ENCODE measurements around the gene LIM2. TPM values are rescaled to one million over a fixed set of nuclear protein-coding genes. Genes with fewer than 3 reads are reported as not detected.
"Not testable (repeated sequence)": the region's sequence is repeated elsewhere in the genome, so short reads cannot be mapped to it uniquely, and the experiment has no call there.

Gene LIM2
- total and polyA plus RNA-seq, 2 experiments from 2014 or later, result not detected

- TF ChIP-seq, protein P1, sequence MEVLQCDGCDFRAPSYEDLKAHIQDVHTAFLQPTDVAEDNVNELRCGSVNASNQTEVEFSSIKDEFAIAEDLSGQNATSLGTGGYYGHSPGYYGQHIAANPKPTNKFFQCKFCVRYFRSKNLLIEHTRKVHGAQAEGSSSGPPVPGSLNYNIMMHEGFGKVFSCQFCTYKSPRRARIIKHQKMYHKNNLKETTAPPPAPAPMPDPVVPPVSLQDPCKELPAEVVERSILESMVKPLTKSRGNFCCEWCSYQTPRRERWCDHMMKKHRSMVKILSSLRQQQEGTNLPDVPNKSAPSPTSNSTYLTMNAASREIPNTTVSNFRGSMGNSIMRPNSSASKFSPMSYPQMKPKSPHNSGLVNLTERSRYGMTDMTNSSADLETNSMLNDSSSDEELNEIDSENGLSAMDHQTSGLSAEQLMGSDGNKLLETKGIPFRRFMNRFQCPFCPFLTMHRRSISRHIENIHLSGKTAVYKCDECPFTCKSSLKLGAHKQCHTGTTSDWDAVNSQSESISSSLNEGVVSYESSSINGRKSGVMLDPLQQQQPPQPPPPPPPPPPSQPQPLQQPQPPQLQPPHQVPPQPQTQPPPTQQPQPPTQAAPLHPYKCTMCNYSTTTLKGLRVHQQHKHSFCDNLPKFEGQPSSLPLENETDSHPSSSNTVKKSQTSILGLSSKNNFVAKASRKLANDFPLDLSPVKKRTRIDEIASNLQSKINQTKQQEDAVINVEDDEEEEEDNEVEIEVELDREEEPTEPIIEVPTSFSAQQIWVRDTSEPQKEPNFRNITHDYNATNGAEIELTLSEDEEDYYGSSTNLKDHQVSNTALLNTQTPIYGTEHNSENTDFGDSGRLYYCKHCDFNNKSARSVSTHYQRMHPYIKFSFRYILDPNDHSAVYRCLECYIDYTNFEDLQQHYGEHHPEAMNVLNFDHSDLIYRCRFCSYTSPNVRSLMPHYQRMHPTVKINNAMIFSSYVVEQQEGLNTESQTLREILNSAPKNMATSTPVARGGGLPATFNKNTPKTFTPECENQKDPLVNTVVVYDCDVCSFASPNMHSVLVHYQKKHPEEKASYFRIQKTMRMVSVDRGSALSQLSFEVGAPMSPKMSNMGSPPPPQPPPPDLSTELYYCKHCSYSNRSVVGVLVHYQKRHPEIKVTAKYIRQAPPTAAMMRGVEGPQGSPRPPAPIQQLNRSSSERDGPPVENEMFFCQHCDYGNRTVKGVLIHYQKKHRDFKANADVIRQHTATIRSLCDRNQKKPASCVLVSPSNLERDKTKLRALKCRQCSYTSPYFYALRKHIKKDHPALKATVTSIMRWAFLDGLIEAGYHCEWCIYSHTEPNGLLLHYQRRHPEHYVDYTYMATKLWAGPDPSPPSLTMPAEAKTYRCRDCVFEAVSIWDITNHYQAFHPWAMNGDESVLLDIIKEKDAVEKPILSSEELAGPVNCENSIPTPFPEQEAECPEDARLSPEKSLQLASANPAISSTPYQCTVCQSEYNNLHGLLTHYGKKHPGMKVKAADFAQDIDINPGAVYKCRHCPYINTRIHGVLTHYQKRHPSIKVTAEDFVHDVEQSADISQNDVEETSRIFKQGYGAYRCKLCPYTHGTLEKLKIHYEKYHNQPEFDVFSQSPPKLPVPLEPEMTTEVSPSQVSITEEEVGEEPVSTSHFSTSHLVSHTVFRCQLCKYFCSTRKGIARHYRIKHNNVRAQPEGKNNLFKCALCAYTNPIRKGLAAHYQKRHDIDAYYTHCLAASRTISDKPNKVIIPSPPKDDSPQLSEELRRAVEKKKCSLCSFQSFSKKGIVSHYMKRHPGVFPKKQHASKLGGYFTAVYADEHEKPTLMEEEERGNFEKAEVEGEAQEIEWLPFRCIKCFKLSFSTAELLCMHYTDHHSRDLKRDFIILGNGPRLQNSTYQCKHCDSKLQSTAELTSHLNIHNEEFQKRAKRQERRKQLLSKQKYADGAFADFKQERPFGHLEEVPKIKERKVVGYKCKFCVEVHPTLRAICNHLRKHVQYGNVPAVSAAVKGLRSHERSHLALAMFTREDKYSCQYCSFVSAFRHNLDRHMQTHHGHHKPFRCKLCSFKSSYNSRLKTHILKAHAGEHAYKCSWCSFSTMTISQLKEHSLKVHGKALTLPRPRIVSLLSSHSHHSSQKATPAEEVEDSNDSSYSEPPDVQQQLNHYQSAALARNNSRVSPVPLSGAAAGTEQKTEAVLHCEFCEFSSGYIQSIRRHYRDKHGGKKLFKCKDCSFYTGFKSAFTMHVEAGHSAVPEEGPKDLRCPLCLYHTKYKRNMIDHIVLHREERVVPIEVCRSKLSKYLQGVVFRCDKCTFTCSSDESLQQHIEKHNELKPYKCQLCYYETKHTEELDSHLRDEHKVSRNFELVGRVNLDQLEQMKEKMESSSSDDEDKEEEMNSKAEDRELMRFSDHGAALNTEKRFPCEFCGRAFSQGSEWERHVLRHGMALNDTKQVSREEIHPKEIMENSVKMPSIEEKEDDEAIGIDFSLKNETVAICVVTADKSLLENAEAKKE (CRISPR knock-in tag; IDR thresholded peaks at IDR 0.05), result no peak
- TF ChIP-seq CREB1 (CRISPR knock-in tag; IDR thresholded peaks at IDR 0.05; ENCODE audit: low read depth), result no peak
These were observed 30.0 kb upstream of the LIM2 start (continued) for GRCh38 chr19:51417810-51418157.

GRCh38 chr19:51417107-51417809 is 29.5 kb upstream of the LIM2 start, which contains the start of gene SIGLEC10:
TSS of gene SIGLEC10 (minus strand) at chr19:51417642. CDS start at chr19:51417581, 61 bp downstream.
- peaks cover 30% of the 10 kb centered on the region for H3K27me3 Mint-ChIP-seq (ENCODE audit: insufficient read depth, low read depth, poor library complexity)
- H3K4me3 ChIP-seq, result no peak within 1 kb of the TSS
- H3F3A ChIP-seq (replicated peaks; ENCODE audit: low read depth), result no peaks in the 10 kb centered on the region
- H3K4me1 ChIP-seq (ENCODE audit: insufficient read depth), result peaks cover 6% of the 10 kb centered on the region; the same call in 1 of the 2 replicates
- peaks cover 10% of the 10 kb centered on the region; the same call in 2 of the 3 replicates for H3K4me1 Mint-ChIP-seq
- no peak within 1 kb of the TSS for H3K4me2 ChIP-seq
- H3K9me3 Mint-ChIP-seq, result peaks cover 3% of the 10 kb centered on the region; the same call in 1 of the 3 replicates
- no peak within 1 kb of the TSS for H3K27ac Mint-ChIP-seq
- H3K27ac ChIP-seq (ENCODE audit: low read depth), result no peak within 1 kb of the TSS
- peaks cover 4% of the 10 kb centered on the region; the same call in 1 of the 3 replicates for H3K36me3 Mint-ChIP-seq (ENCODE audit: low read depth)
- no peak within 1 kb of the TSS for H2AFZ ChIP-seq
- ATAC-seq, result peak; percentile 30
- TF ChIP-seq, protein P1 (CRISPR knock-in tag; IDR thresholded peaks at IDR 0.05), result no peak
- TF ChIP-seq EZH2phosphoT487 (IDR thresholded peaks at IDR 0.05; ENCODE audit: unreplicated experiment), result no peak
- peaks cover 10% of the 10 kb centered on the region; the same call in 1 of the 2 replicates for H3K27me3 ChIP-seq (ENCODE audit: insufficient read depth)
- no peak within 1 kb of the TSS for H3K4me3 Mint-ChIP-seq
- no peaks in the 10 kb centered on the region for H4K20me1 ChIP-seq (replicated peaks; ENCODE audit: insufficient read depth)
- H3K36me3 ChIP-seq (ENCODE audit: insufficient read depth), result no peaks in the 10 kb centered on the region
- no peaks in the 10 kb centered on the region for H3K79me2 ChIP-seq (replicated peaks; ENCODE audit: insufficient read depth)
- H3K9me2 ChIP-seq (ENCODE audit: insufficient read depth), result no peaks in the 10 kb centered on the region
- DNase-seq (ENCODE audit: low spot score), result peak; percentile 46

DNA sequence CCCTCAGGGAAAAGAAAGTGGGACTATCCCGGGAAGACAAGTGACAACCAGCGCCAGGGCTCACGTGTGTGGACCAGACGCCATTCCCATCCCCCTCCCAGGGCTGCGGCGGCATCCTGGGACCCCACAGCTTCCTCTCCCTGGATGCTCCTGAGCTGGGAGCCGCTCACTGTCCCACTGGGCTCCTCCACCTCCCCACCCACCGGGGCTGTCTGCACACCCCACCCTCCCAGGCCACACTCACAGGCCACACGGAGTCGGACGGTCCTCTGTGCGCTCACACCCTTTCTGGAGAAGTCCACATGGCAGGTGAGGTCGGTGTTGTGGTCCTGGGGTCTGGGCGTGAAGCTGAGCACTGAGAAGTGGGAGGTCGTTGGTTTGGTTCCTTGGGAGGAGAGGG is 28.6 kb upstream of the LIM2 start:
- not testable (repeated sequence) for H3K79me2 ChIP-seq (replicated peaks; ENCODE audit: insufficient read depth); H3F3A ChIP-seq (replicated peaks; ENCODE audit: low read depth); ATAC-seq; DNase-seq (ENCODE audit: low spot score); H3K9me3 Mint-ChIP-seq; H3K4me3 ChIP-seq; H3K4me1 ChIP-seq (ENCODE audit: insufficient read depth); H2AFZ ChIP-seq; H3K27me3 ChIP-seq (ENCODE audit: insufficient read depth); H3K36me3 ChIP-seq (ENCODE audit: insufficient read depth); H3K27ac Mint-ChIP-seq; H3K9me2 ChIP-seq (ENCODE audit: insufficient read depth); H3K27ac ChIP-seq (ENCODE audit: low read depth); H3K4me3 Mint-ChIP-seq; H4K20me1 ChIP-seq (replicated peaks; ENCODE audit: insufficient read depth); H3K4me2 ChIP-seq; H3K36me3 Mint-ChIP-seq (ENCODE audit: low read depth)
- peaks cover 27% of the 10 kb centered on the region for H3K27me3 Mint-ChIP-seq (ENCODE audit: insufficient read depth, low read depth, poor library complexity)
- H3K4me1 Mint-ChIP-seq, result peaks cover 12% of the 10 kb centered on the region; the same call in 2 of the 3 replicates
